HepG2 (cell line): Measurements from ENCODE around the gene FAM171A2. TPM values are rescaled to one million over a fixed set of nuclear protein-coding genes. Genes with fewer than 3 reads are reported as not detected.

Source experiments
- FOXK2 ChIP-seq: fragments of 450-650 bp; IDR thresholded peaks from 2 replicates; pipeline ENCODE4 v1.6.1; 2016
- HNF1A ChIP-seq, 2 experiments: sonication (generic) in 1 of 2; formaldehyde crosslinking in 1 of 2; IDR thresholded peaks; 2 replicates each; pipeline versions ENCODE4 v1.4.0 to v1.6.1; 2016 to 2020; ENCODE audit warnings: borderline replicate concordance in 1 of 2, low read depth in 1 of 2, mild to moderate bottlenecking in 1 of 2, missing genetic modification reagents in 1 of 2
- JDP2 ChIP-seq: sonication (generic); formaldehyde crosslinking; IDR thresholded peaks from 2 replicates; pipeline ENCODE4 v1.8.1; 2022; ENCODE audit warnings: missing genetic modification reagents, borderline replicate concordance
- RBFOX2 ChIP-seq: fragments of 200-400 bp; formaldehyde crosslinking; IDR thresholded peaks from 2 replicates; pipeline ENCODE4 v1.6.1; 2017; ENCODE audit warnings: low read depth, mild to moderate bottlenecking, low read length
- RFX3 ChIP-seq: IDR thresholded peaks from 2 replicates; pipeline ENCODE4 v1.6.1; 2016; ENCODE audit warnings: missing biosample characterization, missing genetic modification reagents
- TBX2 ChIP-seq: sonication (generic); formaldehyde crosslinking; IDR thresholded peaks from 2 replicates; pipeline ENCODE4 v1.5.0; 2020; ENCODE audit warnings: missing genetic modification reagents, mild to moderate bottlenecking, borderline replicate concordance
- TEF ChIP-seq: sonication (generic); formaldehyde crosslinking; IDR thresholded peaks from 2 replicates; pipeline ENCODE4 v1.5.0; 2020; ENCODE audit warnings: missing genetic modification reagents
- TGIF2 ChIP-seq: IDR thresholded peaks from 2 replicates; pipeline ENCODE4 v1.6.1; 2016; ENCODE audit warnings: control low read depth, missing compliant biosample characterization
- ZBTB43 ChIP-seq: sonication (generic); formaldehyde crosslinking; conservative IDR thresholded peaks from 2 replicates; pipeline ENCODE4 v1.4.0; 2020; ENCODE audit warnings: missing genetic modification reagents
- ZNF446 ChIP-seq: sonication (generic); formaldehyde crosslinking; IDR thresholded peaks from 2 replicates; pipeline ENCODE4 v1.5.0; 2020; ENCODE audit warnings: mild to moderate bottlenecking, missing genetic modification reagents
- ZNF770 ChIP-seq: sonication (generic); formaldehyde crosslinking; IDR thresholded peaks from 2 replicates; pipeline ENCODE4 v1.5.0; 2020; ENCODE audit warnings: mild to moderate bottlenecking, missing genetic modification reagents
- ZNF883 ChIP-seq: sonication (generic); formaldehyde crosslinking; IDR thresholded peaks from 2 replicates; pipeline ENCODE4 v1.5.1; 2020; ENCODE audit warnings: mild to moderate bottlenecking, missing genetic modification reagents; ENCODE audit errors: not compliant biosample characterization
- polyA plus RNA-seq, 8 experiments: library from polyadenylated mRNA; depleted of rRNA in 3 of 8; stranded (reverse) in 7 of 8; unstranded in 1 of 8; fragments of >200 nt; fragmentation: Illumina TruSeq in 4 of 8; extraction: Trizol in 4 of 8; gene quantifications; 2 replicates each; pipeline versions ENCODE4 v1.2.1 to v1.2.3, GENCODE V29; 2011 to 2016; ENCODE audit warnings: low read depth in 4 of 8, missing spikeins in 1 of 8, mixed read lengths in 1 of 8; ENCODE audit not compliant: insufficient read depth in 1 of 8
- total RNA-seq, 5 experiments: library from RNA; depleted of rRNA; stranded (reverse); fragments of >200 nt; fragmentation: Illumina TruSeq; extraction: Trizol; gene quantifications; 2 replicates each; pipeline ENCODE4 v1.2.3, GENCODE V29; 2016; ENCODE audit warnings: low read depth in 1 of 5
- TF ChIP-seq, protein P1 (sequence below): sonication (generic); formaldehyde crosslinking; IDR thresholded peaks from 2 replicates; pipeline ENCODE4 v1.8.1; 2022; ENCODE audit warnings: low read depth, mild to moderate bottlenecking, missing genetic modification reagents
- TF ChIP-seq, protein P2 (sequence below): sonication (generic); formaldehyde crosslinking; conservative IDR thresholded peaks from 2 replicates; pipeline ENCODE4 v1.8.0; 2022; ENCODE audit warnings: mild to moderate bottlenecking, moderate library complexity, missing genetic modification reagents

Gene FAM171A2
- total and polyA plus RNA-seq, 2 of the 13 experiments (the other 11 are each of a cell fraction or from before 2014, with no cell fraction given), result 1.8 to 3.6 TPM

DNA sequence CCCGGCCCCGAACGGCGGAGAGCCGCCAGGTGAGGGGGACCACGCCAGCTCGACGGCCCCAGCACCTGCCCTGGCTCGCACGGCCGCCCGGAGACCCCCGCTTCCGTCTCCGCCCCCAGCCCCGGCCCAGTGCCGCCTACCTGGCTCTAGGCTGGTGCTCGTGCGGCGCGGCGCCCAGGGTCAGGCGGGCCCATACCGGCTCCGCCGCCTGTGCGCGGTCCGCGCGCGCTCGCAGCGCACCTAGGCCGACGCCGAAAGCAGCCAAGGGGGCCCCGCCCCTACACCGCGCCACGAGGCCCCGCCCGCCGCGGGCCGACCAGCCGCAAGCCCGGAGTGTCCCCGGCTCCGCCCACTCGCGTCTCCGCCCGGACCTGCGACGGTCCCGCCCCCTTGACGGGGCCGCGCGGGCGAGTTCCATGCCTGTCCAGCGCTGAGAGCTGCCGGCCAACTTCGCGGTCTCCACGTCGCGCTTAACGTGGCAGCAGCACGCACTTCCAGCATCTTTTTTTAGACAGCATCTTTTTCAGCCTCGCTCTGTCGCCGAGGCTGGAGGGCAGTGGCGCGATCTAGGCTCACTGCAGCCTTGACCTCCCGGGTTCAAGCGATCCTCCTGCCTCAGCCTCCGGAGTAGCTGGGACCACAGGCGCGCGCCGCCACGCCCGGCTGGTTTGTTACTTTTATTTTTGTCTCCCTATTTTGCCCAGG is 38.9 kb downstream of the FAM171A2 start, which contains the start of gene SLC25A39 (continued):
- TF ChIP-seq, protein P1, sequence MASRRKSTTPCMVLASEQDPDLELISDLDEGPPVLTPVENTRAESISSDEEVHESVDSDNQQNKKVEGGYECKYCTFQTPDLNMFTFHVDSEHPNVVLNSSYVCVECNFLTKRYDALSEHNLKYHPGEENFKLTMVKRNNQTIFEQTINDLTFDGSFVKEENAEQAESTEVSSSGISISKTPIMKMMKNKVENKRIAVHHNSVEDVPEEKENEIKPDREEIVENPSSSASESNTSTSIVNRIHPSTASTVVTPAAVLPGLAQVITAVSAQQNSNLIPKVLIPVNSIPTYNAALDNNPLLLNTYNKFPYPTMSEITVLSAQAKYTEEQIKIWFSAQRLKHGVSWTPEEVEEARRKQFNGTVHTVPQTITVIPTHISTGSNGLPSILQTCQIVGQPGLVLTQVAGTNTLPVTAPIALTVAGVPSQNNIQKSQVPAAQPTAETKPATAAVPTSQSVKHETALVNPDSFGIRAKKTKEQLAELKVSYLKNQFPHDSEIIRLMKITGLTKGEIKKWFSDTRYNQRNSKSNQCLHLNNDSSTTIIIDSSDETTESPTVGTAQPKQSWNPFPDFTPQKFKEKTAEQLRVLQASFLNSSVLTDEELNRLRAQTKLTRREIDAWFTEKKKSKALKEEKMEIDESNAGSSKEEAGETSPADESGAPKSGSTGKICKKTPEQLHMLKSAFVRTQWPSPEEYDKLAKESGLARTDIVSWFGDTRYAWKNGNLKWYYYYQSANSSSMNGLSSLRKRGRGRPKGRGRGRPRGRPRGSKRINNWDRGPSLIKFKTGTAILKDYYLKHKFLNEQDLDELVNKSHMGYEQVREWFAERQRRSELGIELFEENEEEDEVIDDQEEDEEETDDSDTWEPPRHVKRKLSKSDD (CRISPR knock-in tag), result peak; percentile 53; the same call in 1 of the 2 replicates
- TF ChIP-seq TEF (CRISPR knock-in tag) (0 out of 2 replicates have a peak, but pooled peaks have one; percentile 39), ZNF770 (CRISPR knock-in tag) (peak; percentile 99), TBX2 (CRISPR knock-in tag) (peak; percentile 60), JDP2 (CRISPR knock-in tag) (peak; percentile 67; the same call in 1 of the 2 replicates), RBFOX2 (peak; percentile 87), ZBTB43 (CRISPR knock-in tag) (0 out of 2 replicates have a peak, but pooled peaks have one; percentile 18), ZNF446 (CRISPR knock-in tag) (peak; percentile 97), FOXK2 (no peak), ZNF883 (peak; percentile 75), HNF1A (IDR thresholded peaks at IDR 0.05; ENCODE audit: low read depth) (no peak), HNF1A (CRISPR knock-in tag; IDR thresholded peaks at IDR 0.05; ENCODE audit: borderline replicate concordance) (peak; percentile 36; the same call in 1 of the 2 replicates), RFX3 (CRISPR knock-in tag) (no peak), TGIF2 (peak; percentile 89; the same call in 1 of the 2 replicates)
- TF ChIP-seq, protein P2, sequence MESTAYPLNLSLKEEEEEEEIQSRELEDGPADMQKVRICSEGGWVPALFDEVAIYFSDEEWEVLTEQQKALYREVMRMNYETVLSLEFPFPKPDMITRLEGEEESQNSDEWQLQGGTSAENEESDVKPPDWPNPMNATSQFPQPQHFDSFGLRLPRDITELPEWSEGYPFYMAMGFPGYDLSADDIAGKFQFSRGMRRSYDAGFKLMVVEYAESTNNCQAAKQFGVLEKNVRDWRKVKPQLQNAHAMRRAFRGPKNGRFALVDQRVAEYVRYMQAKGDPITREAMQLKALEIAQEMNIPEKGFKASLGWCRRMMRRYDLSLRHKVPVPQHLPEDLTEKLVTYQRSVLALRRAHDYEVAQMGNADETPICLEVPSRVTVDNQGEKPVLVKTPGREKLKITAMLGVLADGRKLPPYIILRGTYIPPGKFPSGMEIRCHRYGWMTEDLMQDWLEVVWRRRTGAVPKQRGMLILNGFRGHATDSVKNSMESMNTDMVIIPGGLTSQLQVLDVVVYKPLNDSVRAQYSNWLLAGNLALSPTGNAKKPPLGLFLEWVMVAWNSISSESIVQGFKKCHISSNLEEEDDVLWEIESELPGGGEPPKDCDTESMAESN (CRISPR knock-in tag), result peak; percentile 73; the same call in 1 of the 2 replicates
